HS-5 (cell line): ENCODE measurements around the gene GNMT.
"Not testable (repeated sequence)": the region's sequence is repeated elsewhere in the genome, so short reads cannot be mapped to it uniquely, and the experiment has no call there.

Experiments
- DNase-seq: peaks from one replicate; pipeline ENCODE4 v3.0.0-alpha.2; 2012; ENCODE audit warnings: low read depth

GNMT gene

GRCh38 chr6:42941356-42941755 lies 19.2 kb upstream of the GNMT start:
- not testable (repeated sequence) for DNase-seq

- no peak for DNase-seq
Measured at GRCh38 chr6:42942444-42942843, 18.1 kb upstream of the GNMT start.

DNA sequence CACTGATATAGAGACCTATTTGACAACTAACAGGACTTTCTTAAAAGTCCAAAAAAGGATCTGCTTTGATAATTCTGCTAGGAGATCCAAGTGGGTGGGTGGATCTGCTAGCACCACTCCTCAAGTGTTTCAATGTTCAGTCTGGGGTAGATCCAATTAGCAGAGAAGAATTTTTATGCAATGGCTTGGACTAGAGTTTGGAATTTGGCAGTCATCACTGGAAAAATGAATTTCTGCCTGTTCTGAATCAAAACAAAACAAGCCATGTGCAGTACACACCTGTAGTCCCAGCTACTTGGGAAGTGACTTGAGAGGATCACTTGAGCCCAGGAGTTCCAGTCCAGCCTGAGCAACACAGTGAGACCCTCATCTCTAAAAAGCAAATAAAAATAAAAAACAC lies 12.6 kb upstream of the GNMT start:
- no peak for DNase-seq

DNA sequence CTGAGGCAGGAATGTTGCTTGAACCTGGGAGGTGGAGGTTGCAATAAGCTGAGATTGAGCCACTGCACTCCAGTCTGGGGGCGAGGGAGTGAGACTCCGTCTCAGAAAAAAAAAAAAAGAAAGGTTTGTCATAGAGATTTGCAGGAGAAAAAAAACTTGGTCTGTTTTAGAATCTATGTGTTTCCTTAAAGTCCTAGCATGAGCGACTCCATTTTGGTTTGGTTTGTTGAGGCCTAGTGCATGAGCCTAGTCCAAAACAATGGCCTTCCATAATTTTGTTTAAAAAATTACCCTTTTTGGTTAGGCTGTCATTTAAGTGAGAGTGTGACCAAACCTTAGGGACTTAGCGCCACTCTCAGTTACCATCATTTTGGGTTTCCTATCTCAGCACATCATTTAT lies 8.2 kb upstream of the GNMT start:
- no peak for DNase-seq

DNA sequence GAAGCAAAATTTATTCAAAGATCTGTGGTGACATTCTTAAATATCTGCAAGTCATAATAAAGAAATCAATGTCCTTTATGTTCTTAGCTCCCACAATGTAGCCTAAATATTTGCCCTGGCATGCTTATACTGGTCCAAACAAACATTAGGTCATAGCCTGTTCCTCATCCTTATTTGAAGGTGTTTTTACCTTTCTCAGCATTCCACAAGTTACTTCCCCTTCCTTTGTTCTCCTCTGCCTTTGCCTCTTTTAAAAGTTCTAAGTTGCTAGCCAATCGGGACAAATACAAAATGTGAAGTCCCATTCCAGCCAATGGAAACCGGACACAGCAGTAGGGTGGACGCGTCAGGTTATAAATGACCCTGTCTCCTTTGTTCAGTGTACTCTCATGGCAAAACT lies 6.1 kb upstream of the GNMT start:
- not testable (repeated sequence) for DNase-seq

- DNase-seq: no peak
Measured at GRCh38 chr6:42958125-42958524, 2.4 kb upstream of the GNMT start.

- DNase-seq: no peak
Measured at GRCh38 chr6:42959917-42960242, 674 bp upstream of the GNMT start.

GRCh38 chr6:42961020-42961470 lies 491 bp downstream of the GNMT start:
- DNase-seq: no peak

- DNase-seq: no peak
Measured at GRCh38 chr6:42962096-42962495, 1.5 kb downstream of the GNMT start.

DNA sequence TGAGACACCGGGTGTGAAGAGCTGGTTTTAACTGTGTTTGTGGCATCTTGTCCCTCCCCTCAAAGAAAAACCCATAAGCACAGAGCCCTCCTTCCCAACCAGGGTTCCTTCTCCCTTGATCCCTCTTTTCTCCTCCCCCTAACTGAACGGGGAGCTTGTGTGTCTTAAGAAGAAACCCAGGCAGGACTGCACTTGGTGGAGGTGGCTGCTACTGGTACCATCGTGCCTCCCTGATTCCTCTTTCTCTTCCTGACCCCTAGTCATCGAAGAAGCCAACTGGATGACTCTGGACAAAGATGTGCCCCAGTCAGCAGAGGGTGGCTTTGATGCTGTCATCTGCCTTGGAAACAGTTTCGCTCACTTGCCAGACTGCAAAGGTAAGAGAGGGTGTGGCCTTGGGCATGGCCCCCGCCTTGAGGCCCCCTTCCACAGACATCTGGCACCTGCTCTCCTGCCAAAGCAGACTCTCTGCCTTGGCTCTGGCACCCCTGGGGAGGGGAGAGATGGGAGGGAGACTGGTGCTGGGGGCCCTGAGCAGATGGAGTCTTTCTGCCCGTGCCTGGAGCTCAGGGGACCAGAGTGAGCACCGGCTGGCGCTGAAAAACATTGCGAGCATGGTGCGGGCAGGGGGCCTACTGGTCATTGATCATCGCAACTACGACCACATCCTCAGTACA lies 2.1 kb downstream of the GNMT start:
- no peak for DNase-seq

DNA sequence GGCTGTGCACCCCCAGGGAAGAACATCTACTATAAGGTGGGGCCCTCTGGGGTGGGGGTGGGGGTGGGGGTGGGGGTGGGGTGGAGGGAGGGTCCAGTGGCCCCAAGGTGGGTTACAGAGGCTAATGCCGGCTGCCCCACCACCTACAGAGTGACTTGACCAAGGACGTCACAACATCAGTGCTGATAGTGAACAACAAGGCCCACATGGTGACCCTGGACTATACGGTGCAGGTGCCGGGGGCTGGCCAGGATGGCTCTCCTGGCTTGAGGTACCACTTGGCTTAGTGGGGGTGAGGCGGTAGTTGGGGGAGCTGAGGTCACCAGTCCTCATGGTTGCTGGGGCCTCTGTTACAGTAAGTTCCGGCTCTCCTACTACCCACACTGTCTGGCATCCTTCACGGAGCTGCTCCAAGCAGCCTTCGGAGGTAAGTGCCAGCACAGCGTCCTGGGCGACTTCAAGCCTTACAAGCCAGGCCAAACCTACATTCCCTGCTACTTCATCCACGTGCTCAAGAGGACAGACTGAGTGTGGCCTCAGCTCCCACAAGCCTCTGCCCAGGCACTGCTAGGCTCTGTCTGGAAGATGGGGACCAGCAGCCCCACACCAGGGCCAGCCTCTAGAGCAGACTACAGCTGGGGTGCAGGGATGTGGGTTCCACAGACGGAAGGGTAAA lies 2.8 kb downstream of the GNMT start:
- no peak for DNase-seq

DNA sequence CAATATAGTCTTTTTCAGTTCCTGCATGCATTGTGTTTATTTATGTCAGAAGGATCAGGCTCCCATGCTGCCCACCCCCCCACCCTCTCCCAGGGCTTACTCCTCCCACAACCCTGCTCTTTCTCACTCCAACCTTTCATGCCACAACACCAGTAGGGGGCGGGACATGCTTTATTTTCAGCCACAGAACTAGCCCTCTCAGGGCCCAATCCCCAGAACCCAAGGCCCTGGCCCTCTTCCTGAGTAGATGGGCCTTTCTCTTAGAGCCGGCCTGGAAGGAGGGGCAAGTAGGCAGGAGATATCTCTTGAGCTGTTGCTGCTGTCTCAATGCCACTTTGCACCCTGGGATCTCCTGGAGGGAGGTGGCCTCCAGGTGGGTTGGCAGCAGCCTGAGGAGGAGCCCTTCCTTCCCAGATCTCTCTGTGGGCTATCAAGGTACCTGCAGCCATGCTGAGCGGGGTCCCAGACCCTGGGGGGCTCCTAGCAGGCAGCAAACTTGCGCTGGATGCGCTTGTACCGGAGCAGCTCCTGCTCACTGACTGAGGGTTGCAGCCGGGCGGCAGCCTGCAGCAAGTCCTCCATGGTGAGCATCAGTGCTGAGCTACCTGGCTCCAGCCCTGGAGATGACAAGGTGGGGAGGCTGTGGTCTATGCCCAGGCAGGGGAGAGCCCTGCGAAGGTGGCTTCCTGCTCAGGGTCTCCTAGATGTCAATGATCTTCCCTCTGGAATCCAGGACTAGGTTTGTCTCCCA lies 3.5 kb downstream of the GNMT start:
- no peak for DNase-seq

- DNase-seq: no peak
Measured at GRCh38 chr6:42966571-42966970, 6.0 kb downstream of the GNMT start.

- DNase-seq: no peak
Measured at GRCh38 chr6:42967228-42967627, 6.7 kb downstream of the GNMT start.

- DNase-seq: no peak
Measured at GRCh38 chr6:42968126-42968701, 7.7 kb downstream of the GNMT start.

GRCh38 chr6:42968783-42969182 lies 8.2 kb downstream of the GNMT start:
- DNase-seq: no peak

- DNase-seq: no peak
Measured at GRCh38 chr6:42969431-42969830, 8.9 kb downstream of the GNMT start.

GRCh38 chr6:42969934-42970333 lies 9.4 kb downstream of the GNMT start:
- no peak for DNase-seq

- DNase-seq: no peak
Measured at GRCh38 chr6:42970871-42971612, 10.5 kb downstream of the GNMT start.

DNA sequence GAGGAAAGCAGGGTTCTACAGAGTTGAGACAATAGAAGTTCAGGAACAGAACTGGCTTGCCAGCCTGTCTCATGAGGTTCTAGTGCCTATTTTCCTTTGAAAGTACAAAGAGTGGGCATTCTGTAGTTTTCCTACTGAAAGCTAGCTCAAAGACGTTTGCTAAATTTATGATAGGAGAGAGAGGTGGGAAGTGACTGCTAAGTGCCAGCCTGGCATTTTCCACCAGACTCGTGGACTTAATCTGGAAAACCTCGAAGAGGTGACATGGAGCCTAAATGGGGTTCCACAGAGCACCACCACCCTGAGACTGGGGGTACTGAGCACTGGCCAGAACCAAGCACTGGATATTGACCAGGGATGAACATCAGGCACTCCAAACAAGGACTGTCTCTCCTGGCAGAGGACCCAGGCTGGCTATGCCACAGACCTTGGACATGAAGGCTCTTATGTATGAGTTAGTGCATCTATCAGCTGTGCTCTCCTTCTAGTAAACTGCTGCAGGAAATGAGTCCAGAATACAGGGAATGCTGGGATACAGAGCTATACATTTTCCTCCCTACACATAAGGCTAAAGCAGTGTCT lies 11.3 kb downstream of the GNMT start:
- DNase-seq: no peak

DNA sequence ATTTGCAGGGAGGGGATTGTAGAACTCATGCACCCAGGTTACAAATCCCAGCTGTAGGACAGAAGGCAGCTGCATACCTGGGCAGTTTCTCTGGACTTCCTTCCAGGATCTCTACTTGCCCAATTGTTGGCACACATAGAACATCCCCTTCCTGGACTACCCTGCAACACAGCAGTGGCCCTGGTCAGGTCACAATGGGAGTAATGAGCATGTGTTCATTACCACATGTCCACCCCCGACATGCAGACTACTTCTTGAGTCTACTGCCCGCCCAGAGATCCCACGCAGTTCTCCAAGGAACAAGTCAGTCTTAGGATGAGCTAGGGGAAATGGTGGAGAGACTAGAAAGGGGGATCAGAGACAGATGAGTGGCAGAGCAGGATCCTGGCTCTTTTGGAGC lies 13.4 kb downstream of the GNMT start:
- DNase-seq: no peak
